ENCODE results near the gene STAMBPL1.
A peak's percentile ranks its signal among the peaks of the same experiment; 100 is the strongest.

The STAMBPL1 gene

GRCh38 chr10:88911116-88911515 lies 31.1 kb downstream of the STAMBPL1 start:
- Histone ChIP-seq H4K8ac (ENCODE audit: low read length) (no peak overlapping the region), H2AK5ac (ENCODE audit: low read length, severe bottlenecking) (no peak overlapping the region), H4K91ac (ENCODE audit: low read length) (no peak overlapping the region), H3K9me3 (ENCODE audit: control insufficient read depth, low read length) (no peaks in the 10 kb centered on the region), H3K23ac (ENCODE audit: low read length in 2 of 2) (no peak overlapping the region), H3K27ac (ENCODE audit: low read length, poor library complexity, severe bottlenecking) (no peak overlapping the region), H3K4me3 (ENCODE audit: insufficient read depth in 1 of 2, low read depth in 1 of 2, low read length in 2 of 2) (no peak overlapping the region), H3K79me1 (replicated peaks; ENCODE audit: low read length, poor library complexity, severe bottlenecking) (peaks cover 5% of the 10 kb centered on the region), H3K27me3 (ENCODE audit: control insufficient read depth in 1 of 2, insufficient read depth in 1 of 2, low read length in 2 of 2) (no peaks in the 10 kb centered on the region), H3K9ac (ENCODE audit: low read length) (no peak overlapping the region), H3K4ac (ENCODE audit: low read depth in 1 of 2, low read length in 2 of 2) (no peak overlapping the region), H3K18ac (ENCODE audit: low read depth in 1 of 2, low read length in 2 of 2) (no peak overlapping the region), H2BK120ac (ENCODE audit: low read depth, low read length) (no peak overlapping the region), H2BK5ac (ENCODE audit: low read depth, low read length, poor library complexity, severe bottlenecking) (no peak overlapping the region), H3K4me1 (ENCODE audit: control insufficient read depth, insufficient read depth, low read depth, low read length) (peaks cover 1% of the 10 kb centered on the region), H2AFZ (ENCODE audit: low read depth, low read length) (no peak overlapping the region), H2BK15ac (ENCODE audit: low read depth, poor library complexity, severe bottlenecking) (no peak overlapping the region), H2BK12ac (ENCODE audit: low read length in 2 of 2) (no peak overlapping the region), H3K36me3 (ENCODE audit: control insufficient read depth in 1 of 2, insufficient read depth in 2 of 2, low read depth in 1 of 2, low read length in 2 of 2) (peaks cover 13 to 59% of the 10 kb centered on the region in 2 experiments), H3K4me2 (ENCODE audit: low read length, poor library complexity, severe bottlenecking) (no peak overlapping the region), H3K14ac (ENCODE audit: low read length in 2 of 2) (no peak overlapping the region)
- DNase-seq, result no peak
- 95% methylated on average over 1 of the region's 1 CpG for WGBS

- Histone ChIP-seq H3K27ac (ENCODE audit: low read length, poor library complexity, severe bottlenecking) (no peak overlapping the region), H4K8ac (ENCODE audit: low read length) (no peak overlapping the region), H2BK120ac (ENCODE audit: low read depth, low read length) (no peak overlapping the region), H3K27me3 (ENCODE audit: control insufficient read depth in 1 of 2, insufficient read depth in 1 of 2, low read length in 2 of 2) (no peaks in the 10 kb centered on the region), H2BK15ac (ENCODE audit: low read depth, poor library complexity, severe bottlenecking) (no peak overlapping the region), H3K4ac (ENCODE audit: low read depth in 1 of 2, low read length in 2 of 2) (no peak overlapping the region), H3K4me3 (ENCODE audit: insufficient read depth in 1 of 2, low read depth in 1 of 2, low read length in 2 of 2) (no peak overlapping the region), H3K36me3 (ENCODE audit: control insufficient read depth in 1 of 2, insufficient read depth in 2 of 2, low read depth in 1 of 2, low read length in 2 of 2) (peaks cover 13 to 59% of the 10 kb centered on the region in 2 experiments), H3K9ac (ENCODE audit: low read length) (no peak overlapping the region), H3K4me2 (ENCODE audit: low read length, poor library complexity, severe bottlenecking) (no peak overlapping the region), H2BK12ac (ENCODE audit: low read length in 2 of 2) (no peak overlapping the region), H2AK5ac (ENCODE audit: low read length, severe bottlenecking) (no peak overlapping the region), H2BK5ac (ENCODE audit: low read depth, low read length, poor library complexity, severe bottlenecking) (no peak overlapping the region), H3K14ac (ENCODE audit: low read length in 2 of 2) (no peak overlapping the region), H3K23ac (ENCODE audit: low read length in 2 of 2) (no peak overlapping the region), H2AFZ (ENCODE audit: low read depth, low read length) (no peak overlapping the region), H3K79me1 (replicated peaks; ENCODE audit: low read length, poor library complexity, severe bottlenecking) (peaks cover 4% of the 10 kb centered on the region), H3K9me3 (ENCODE audit: control insufficient read depth, low read length) (no peaks in the 10 kb centered on the region), H3K18ac (ENCODE audit: low read depth in 1 of 2, low read length in 2 of 2) (no peak overlapping the region), H4K91ac (ENCODE audit: low read length) (no peak overlapping the region), H3K4me1 (ENCODE audit: control insufficient read depth, insufficient read depth, low read depth, low read length) (peaks cover 1% of the 10 kb centered on the region)
- 95% methylated on average over 3 of the region's 3 CpGs for WGBS
- DNase-seq, result no peak
These were observed 31.8 kb downstream of the STAMBPL1 start for GRCh38 chr10:88911851-88912250.

- H4K8ac ChIP-seq (ENCODE audit: low read length), result no peak overlapping the region
These were observed 33.1 kb downstream of the STAMBPL1 start for GRCh38 chr10:88913127-88913526.

GRCh38 chr10:88913788-88914187 lies 33.7 kb downstream of the STAMBPL1 start:
- Histone ChIP-seq H3K4ac (ENCODE audit: low read depth in 1 of 2, low read length in 2 of 2) (no peak overlapping the region), H3K36me3 (ENCODE audit: control insufficient read depth in 1 of 2, insufficient read depth in 2 of 2, low read depth in 1 of 2, low read length in 2 of 2) (peaks cover 15 to 62% of the 10 kb centered on the region in 2 experiments), H2AK5ac (ENCODE audit: low read length, severe bottlenecking) (no peak overlapping the region), H3K79me1 (replicated peaks; ENCODE audit: low read length, poor library complexity, severe bottlenecking) (peaks cover 4% of the 10 kb centered on the region), H3K4me1 (ENCODE audit: control insufficient read depth, insufficient read depth, low read depth, low read length) (peaks cover 1% of the 10 kb centered on the region), H2AFZ (ENCODE audit: low read depth, low read length) (no peak overlapping the region), H3K27me3 (ENCODE audit: control insufficient read depth in 1 of 2, insufficient read depth in 1 of 2, low read length in 2 of 2) (no peaks in the 10 kb centered on the region), H3K9ac (ENCODE audit: low read length) (peak overlapping the region; percentile 63), H4K91ac (ENCODE audit: low read length) (no peak overlapping the region), H3K9me3 (ENCODE audit: control insufficient read depth, low read length) (no peaks in the 10 kb centered on the region), H2BK12ac (ENCODE audit: low read length in 2 of 2) (no peak overlapping the region), H2BK5ac (ENCODE audit: low read depth, low read length, poor library complexity, severe bottlenecking) (no peak overlapping the region), H3K18ac (ENCODE audit: low read depth in 1 of 2, low read length in 2 of 2) (no peak overlapping the region), H3K27ac (ENCODE audit: low read length, poor library complexity, severe bottlenecking) (no peak overlapping the region), H3K14ac (ENCODE audit: low read length in 2 of 2) (no peak overlapping the region), H3K4me3 (ENCODE audit: insufficient read depth in 1 of 2, low read depth in 1 of 2, low read length in 2 of 2) (no peak overlapping the region), H3K23ac (ENCODE audit: low read length in 2 of 2) (no peak overlapping the region), H2BK15ac (ENCODE audit: low read depth, poor library complexity, severe bottlenecking) (no peak overlapping the region), H3K4me2 (ENCODE audit: low read length, poor library complexity, severe bottlenecking) (no peak overlapping the region), H2BK120ac (ENCODE audit: low read depth, low read length) (no peak overlapping the region), H4K8ac (ENCODE audit: low read length) (no peak overlapping the region)
- 85% methylated on average over 3 of the region's 5 CpGs for WGBS
- DNase-seq, result no peak

More at GRCh38 chr10:88913127-88913526, 33.1 kb downstream of the STAMBPL1 start:
- peak overlapping the region in 1 of 2 experiments; percentile 38 for H3K4me3 ChIP-seq (ENCODE audit: insufficient read depth in 1 of 2, low read depth in 1 of 2, low read length in 2 of 2)
- no peak overlapping the region for H3K14ac ChIP-seq (ENCODE audit: low read length in 2 of 2)
- H3K36me3 ChIP-seq (ENCODE audit: control insufficient read depth in 1 of 2, insufficient read depth in 2 of 2, low read depth in 1 of 2, low read length in 2 of 2), result peaks cover 15 to 62% of the 10 kb centered on the region in 2 experiments
- H3K23ac ChIP-seq (ENCODE audit: low read length in 2 of 2), result no peak overlapping the region
- no peak overlapping the region for H2BK12ac ChIP-seq (ENCODE audit: low read length in 2 of 2)
- H2BK5ac ChIP-seq (ENCODE audit: low read depth, low read length, poor library complexity, severe bottlenecking), result no peak overlapping the region
- peaks cover 4% of the 10 kb centered on the region for H3K79me1 ChIP-seq (replicated peaks; ENCODE audit: low read length, poor library complexity, severe bottlenecking)
- no peak overlapping the region for H3K27ac ChIP-seq (ENCODE audit: low read length, poor library complexity, severe bottlenecking)
- peak overlapping the region in 1 of 2 experiments; percentile 33 for H3K18ac ChIP-seq (ENCODE audit: low read depth in 1 of 2, low read length in 2 of 2)
- H2AK5ac ChIP-seq (ENCODE audit: low read length, severe bottlenecking), result no peak overlapping the region
- no peak overlapping the region for H3K4me2 ChIP-seq (ENCODE audit: low read length, poor library complexity, severe bottlenecking)
- no peak overlapping the region for H2AFZ ChIP-seq (ENCODE audit: low read depth, low read length)
- peak; percentile 72 for DNase-seq
- 69% methylated on average over 8 of the region's 9 CpGs for WGBS
- peaks cover 1% of the 10 kb centered on the region for H3K4me1 ChIP-seq (ENCODE audit: control insufficient read depth, insufficient read depth, low read depth, low read length)
- no peak overlapping the region for H4K91ac ChIP-seq (ENCODE audit: low read length)
- H3K27me3 ChIP-seq (ENCODE audit: control insufficient read depth in 1 of 2, insufficient read depth in 1 of 2, low read length in 2 of 2), result no peaks in the 10 kb centered on the region
- no peaks in the 10 kb centered on the region for H3K9me3 ChIP-seq (ENCODE audit: control insufficient read depth, low read length)
- no peak overlapping the region for H3K4ac ChIP-seq (ENCODE audit: low read depth in 1 of 2, low read length in 2 of 2)
- H2BK120ac ChIP-seq (ENCODE audit: low read depth, low read length), result no peak overlapping the region
- no peak overlapping the region for H2BK15ac ChIP-seq (ENCODE audit: low read depth, poor library complexity, severe bottlenecking)
- peak overlapping the region; percentile 63 for H3K9ac ChIP-seq (ENCODE audit: low read length)

Measured in mesenchymal stem cell (in vitro differentiated cells and primary cell).